GM12801 (cell line): ENCODE measurements around the gene NNT.

Experiments
- CTCF ChIP-seq: IDR thresholded peaks from one replicate; pipeline ENCODE4 v1.5.1; 2011; ENCODE audit warnings: control low read depth; ENCODE audit not compliant: insufficient read length; ENCODE audit errors: extremely low read depth

The NNT gene

GRCh38 chr5:43680286-43680685 lies 77.3 kb downstream of the NNT start:
- TF ChIP-seq CTCF: no peak

GRCh38 chr5:43683884-43684471 lies 81.0 kb downstream of the NNT start:
- TF ChIP-seq CTCF: no peak

- no peak for TF ChIP-seq CTCF
Measured at GRCh38 chr5:43685252-43685950, 82.4 kb downstream of the NNT start.

GRCh38 chr5:43687275-43687674 lies 84.3 kb downstream of the NNT start:
- no peak for TF ChIP-seq CTCF

GRCh38 chr5:43691275-43691674 lies 88.3 kb downstream of the NNT start:
- TF ChIP-seq CTCF: no peak

- no peak for TF ChIP-seq CTCF
Measured at GRCh38 chr5:43691893-43692292, 88.9 kb downstream of the NNT start.

GRCh38 chr5:43693411-43693810 lies 90.4 kb downstream of the NNT start:
- no peak for TF ChIP-seq CTCF
